A549 (cell line): ENCODE measurements around the gene ULBP3. TPM values are rescaled to one million over a fixed set of nuclear protein-coding genes. Genes with fewer than 3 reads are reported as not detected.

Experiments used
- ATAC-seq, 2 experiments: fragments of 200-7000 bp in 1 of 2; fragments of >200 bp in 1 of 2; cut with Nextera tagmentation in 1 of 2; cut with Tn5 transposase in 1 of 2; 3 replicates each; pipeline versions ENCODE4 v1.8.0 to v1.9.1; 2018 to 2020; ENCODE audit warnings: mild to moderate bottlenecking in 1 of 2, moderate library complexity in 1 of 2
- CTCF ChIA-PET: fragments of 300-600 bp; sonication (Branson Sonifier 250); formaldehyde crosslinking; extraction: SDS; loops from one replicate; lab custom pipeline; 2021; ENCODE audit warnings: antibody characterized with exemption, inconsistent platforms; lab: Yijun Ruan, JAX
- POLR2A ChIA-PET: fragments of 350-600 bp; formaldehyde crosslinking; extraction: SDS; loops from one replicate; lab custom pipeline; 2021; ENCODE audit warnings: antibody characterized with exemption, inconsistent platforms; lab: Yijun Ruan, JAX
- DNase-seq, 2 experiments: peaks; one replicate each; pipeline versions ENCODE4 v3.0.0 to v3.0.0-alpha.2; 2011 to 2016; ENCODE audit warnings: low read depth in 1 of 2, low spot score in 1 of 2
- FAIRE-seq: peaks from 2 replicates; lab custom pipeline; 2011; peaks lifted over from hg19 to GRCh38; lab: Jason Lieb, UNC
- H3K27ac ChIP-seq, 2 experiments: fragments of >200 bp; sonication (Bioruptor Twin); formaldehyde crosslinking; 3 replicates each; pipeline ENCODE4 v1.5.1; 2016 to 2017
- H3K4me1 ChIP-seq: fragments of >200 bp; sonication (Bioruptor Twin); formaldehyde crosslinking; 3 replicates; pipeline ENCODE4 v1.6.1; 2016
- H3K4me2 ChIP-seq: fragments of >200 bp; sonication (Bioruptor Twin); formaldehyde crosslinking; 3 replicates; pipeline ENCODE4 v1.6.1; 2016
- H3K4me3 ChIP-seq: fragments of >200 bp; sonication (Bioruptor Twin); formaldehyde crosslinking; 3 replicates; pipeline ENCODE4 v1.5.1; 2016
- H3K9me3 ChIP-seq: fragments of >200 bp; sonication (Bioruptor Twin); formaldehyde crosslinking; 3 replicates; pipeline ENCODE4 v1.6.1; 2016
- ATOH8 ChIP-seq: fragments of 250-450 bp; sonication (Bioruptor Pico); IDR thresholded peaks from 2 replicates; pipeline ENCODE4 v1.5.0; 2020; ENCODE audit warnings: low read depth, mild to moderate bottlenecking, moderate library complexity
- BCL3 ChIP-seq: fragments of >200 bp; sonication (Bioruptor Twin); formaldehyde crosslinking; IDR thresholded peaks from 3 replicates; pipeline ENCODE4 v1.6.1; 2016
- BHLHE40 ChIP-seq: IDR thresholded peaks from 2 replicates; pipeline ENCODE4 v1.6.1; 2012; ENCODE audit warnings: low read depth, low read length, inconsistent platforms
- CHD2 ChIP-seq: fragments of 150-350 bp; IDR thresholded peaks from 2 replicates; pipeline ENCODE4 v1.6.1; 2014; ENCODE audit warnings: low read length; ENCODE audit not compliant: partially characterized antibody
- E2F6 ChIP-seq: IDR thresholded peaks from 2 replicates; pipeline ENCODE4 v1.6.1; 2012; ENCODE audit warnings: low read depth, borderline replicate concordance
- EHMT2 ChIP-seq: fragments of 200-600 bp; sonication (generic); IDR thresholded peaks from 2 replicates; pipeline ENCODE4 v1.6.1; 2016; ENCODE audit warnings: antibody characterized with exemption, low read depth, mild to moderate bottlenecking, moderate library complexity
- ESRRA ChIP-seq: fragments of 150-350 bp; IDR thresholded peaks from 2 replicates; pipeline ENCODE4 v1.6.1; 2014; ENCODE audit warnings: mild to moderate bottlenecking, low read length, borderline replicate concordance
- HEYL ChIP-seq: fragments of 250-450 bp; sonication (Bioruptor Pico); IDR thresholded peaks from 2 replicates; pipeline ENCODE4 v1.8.0; 2021; ENCODE audit warnings: mild to moderate bottlenecking, moderate library complexity
- HOXB13 ChIP-seq: fragments of 250-450 bp; sonication (Bioruptor Pico); IDR thresholded peaks from 2 replicates; pipeline ENCODE4 v1.5.0; 2020; ENCODE audit warnings: low read depth, mild to moderate bottlenecking, moderate library complexity
- JUN ChIP-seq, 2 experiments: fragments of >200 bp; sonication (Bioruptor Twin); formaldehyde crosslinking; IDR thresholded peaks; 2 replicates in 1 of 2; 3 replicates in 1 of 2; pipeline ENCODE4 v1.6.1; 2016 to 2017
- KDM5A ChIP-seq: fragments of 200-600 bp; sonication (generic); IDR thresholded peaks from 2 replicates; pipeline ENCODE4 v1.6.1; 2016; ENCODE audit warnings: antibody characterized with exemption, mild to moderate bottlenecking
- MAX ChIP-seq: IDR thresholded peaks from 2 replicates; pipeline ENCODE4 v1.6.1; 2012
- RAD21 ChIP-seq, 2 experiments: fragments of >200 bp in 1 of 2; sonication (Bioruptor Twin) in 1 of 2; formaldehyde crosslinking in 1 of 2; IDR thresholded peaks in 1 of 2; conservative IDR thresholded peaks in 1 of 2; 2 replicates in 1 of 2; 3 replicates in 1 of 2; pipeline ENCODE4 v1.6.1; 2012 to 2018; ENCODE audit warnings: inconsistent platforms in 1 of 2
- REST ChIP-seq: fragments of 200-600 bp; sonication (generic); IDR thresholded peaks from 2 replicates; pipeline ENCODE4 v1.6.1; 2016; ENCODE audit warnings: antibody characterized with exemption, mild to moderate bottlenecking, moderate library complexity
- RFX5 ChIP-seq: fragments of 450-650 bp; IDR thresholded peaks from 2 replicates; pipeline ENCODE4 v1.7.1; 2014; ENCODE audit warnings: antibody characterized with exemption, mild to moderate bottlenecking, moderate library complexity
- ZFP36 ChIP-seq: fragments of 450-650 bp; IDR thresholded peaks from 2 replicates; pipeline ENCODE4 v1.6.1; 2014; ENCODE audit warnings: borderline replicate concordance; ENCODE audit not compliant: partially characterized antibody
- WGBS: methylation state at CpG from one replicate; pipeline ENCODE4 v1.1.6; 2017; ENCODE audit errors: missing lambda C conversion rate; 5-methylcytosine and 5-hydroxymethylcytosine counted together
- polyA plus RNA-seq, 4 experiments: library from polyadenylated mRNA; depleted of rRNA in 3 of 4; stranded (reverse); fragments of >200 nt; fragmentation: RNase III in 1 of 4; extraction: RNeasy Plus Mini Kit Qiagen cat#74134 plus additional on column Dnase treatment in 1 of 4; gene quantifications; 2 replicates in 3 of 4; 3 replicates in 1 of 4; pipeline ENCODE4 v1.2.3, GENCODE V29; 2011 to 2017

ULBP3 gene
- polyA plus RNA-seq, 2 of the 4 experiments (the other 2 are of a cell fraction) = 2.7 to 3.4 TPM

- no peaks in the 10 kb centered on the region for H3K4me1 ChIP-seq
- FAIRE-seq (no peak), ATAC-seq (no peak), DNase-seq (no peak)
- ChIA-PET POLR2A (no interaction called here), CTCF (interaction anchor here (2.4 kb wide), 1 partner anchor 11 kb away, joined by 5 read pairs; the partner anchor contains the start of gene ULBP3)
- TF ChIP-seq RAD21 (conservative IDR thresholded peaks at IDR 0.05 in 1 of 2, IDR thresholded peaks at IDR 0.05 in 1 of 2) = no peak
- TF ChIP-seq ZFP36 = no peak
- no peak for TF ChIP-seq BCL3
- TF ChIP-seq KDM5A = no peak
- no peak for TF ChIP-seq JUN (IDR thresholded peaks at IDR 0.05)
- TF ChIP-seq ESRRA = no peak
- no peak for TF ChIP-seq MAX
- TF ChIP-seq RFX5 = no peak
- H3K27ac ChIP-seq = no peak overlapping the region
- H3K4me2 ChIP-seq = no peak overlapping the region
- H3K9me3 ChIP-seq = no peaks in the 10 kb centered on the region
- no peak overlapping the region for H3K4me3 ChIP-seq
- 68% methylated on average over 14 of the region's 14 CpGs for WGBS
Measured at GRCh38 chr6:150058231-150058792, 10.6 kb downstream of the ULBP3 start.

GRCh38 chr6:150057501-150057951, 11.4 kb downstream of the ULBP3 start:
- H3K27ac ChIP-seq = no peak overlapping the region
- no peak for TF ChIP-seq HEYL (CRISPR knock-in tag)
- TF ChIP-seq HOXB13 (CRISPR knock-in tag) = no peak
- no peak for TF ChIP-seq CHD2
- no peaks in the 10 kb centered on the region for H3K4me1 ChIP-seq
- ATAC-seq (no peak), DNase-seq (no peak), FAIRE-seq (no peak)
- ChIA-PET CTCF (no interaction called here), POLR2A (no interaction called here)
- H3K4me3 ChIP-seq = no peak overlapping the region
- WGBS = 55% methylated on average over 17 of the region's 29 CpGs
- no peak overlapping the region for H3K4me2 ChIP-seq
- H3K9me3 ChIP-seq = no peaks in the 10 kb centered on the region

GRCh38 chr6:150056916-150057315, 12.0 kb downstream of the ULBP3 start:
- H3K4me3 ChIP-seq = no peak overlapping the region
- no peaks in the 10 kb centered on the region for H3K4me1 ChIP-seq
- WGBS = 60% methylated on average over 4 of the region's 4 CpGs
- DNase-seq (no peak), FAIRE-seq (no peak), ATAC-seq (no peak)
- ChIA-PET CTCF (no interaction called here), POLR2A (no interaction called here)
- no peak for TF ChIP-seq EHMT2
- TF ChIP-seq ATOH8 = no peak
- TF ChIP-seq BHLHE40 = no peak
- TF ChIP-seq REST = no peak
- no peak for TF ChIP-seq RAD21 (conservative IDR thresholded peaks at IDR 0.05 in 1 of 2, IDR thresholded peaks at IDR 0.05 in 1 of 2)
- no peak for TF ChIP-seq E2F6
- no peak overlapping the region for H3K27ac ChIP-seq
- H3K9me3 ChIP-seq = no peaks in the 10 kb centered on the region
- H3K4me2 ChIP-seq = no peak overlapping the region
